H9 (cell line): ENCODE measurements around the gene MAP3K9. TPM values are rescaled to one million over a fixed set of nuclear protein-coding genes. Genes with fewer than 3 reads are reported as not detected.

ENCODE experiments used
- DNase-seq: peaks from one replicate; pipeline ENCODE4 v3.0.0-alpha.2; 2017
- H2AFZ ChIP-seq: one replicate; pipeline ENCODE4 v1.6.1; 2013; ENCODE audit warnings: mild to moderate bottlenecking, low read length, control low read depth, moderate library complexity
- H2AK5ac ChIP-seq: 2 replicates; pipeline ENCODE4 v1.6.1; 2013; ENCODE audit warnings: low read length, control low read depth, mixed read lengths; ENCODE audit not compliant: insufficient read length
- H2BK120ac ChIP-seq: one replicate; pipeline ENCODE4 v1.6.1; 2013; ENCODE audit warnings: low read depth, mild to moderate bottlenecking, low read length, control low read depth, inconsistent platforms; ENCODE audit not compliant: poor library complexity, severe bottlenecking
- H2BK12ac ChIP-seq: 2 replicates; pipeline ENCODE4 v1.6.1; 2013; ENCODE audit warnings: low read length, control low read depth, mixed read lengths, low read depth; ENCODE audit not compliant: insufficient read length
- H2BK15ac ChIP-seq: 2 replicates; pipeline ENCODE4 v1.6.1; 2013; ENCODE audit warnings: low read depth, low read length, control low read depth
- H2BK20ac ChIP-seq: one replicate; pipeline ENCODE4 v1.6.1; 2013; ENCODE audit warnings: low read depth, mild to moderate bottlenecking, low read length, control low read depth, inconsistent platforms; ENCODE audit not compliant: poor library complexity, severe bottlenecking
- H2BK5ac ChIP-seq: 2 replicates; pipeline ENCODE4 v1.6.1; 2013; ENCODE audit warnings: low read length, control low read depth, mixed read lengths; ENCODE audit not compliant: insufficient read length
- H3K14ac ChIP-seq: 2 replicates; pipeline ENCODE4 v1.6.1; 2013; ENCODE audit warnings: low read length, control low read depth; ENCODE audit not compliant: insufficient read depth
- H3K18ac ChIP-seq: 2 replicates; pipeline ENCODE4 v1.6.1; 2013; ENCODE audit warnings: low read depth, mild to moderate bottlenecking, mixed read lengths, low read length, control low read depth; ENCODE audit not compliant: insufficient read length
- H3K23ac ChIP-seq: 2 replicates; pipeline ENCODE4 v1.6.1; 2013; ENCODE audit warnings: low read length, control low read depth, mixed read lengths, low read depth; ENCODE audit not compliant: insufficient read length
- H3K23me2 ChIP-seq: 2 replicates; pipeline ENCODE4 v1.6.1; 2013; ENCODE audit warnings: low read depth, mild to moderate bottlenecking, mixed read lengths, low read length, control low read depth; ENCODE audit not compliant: insufficient read length, poor library complexity, severe bottlenecking
- H3K27ac ChIP-seq: 2 replicates; pipeline ENCODE4 v1.5.1; 2013; ENCODE audit warnings: low read length, control low read depth, mixed read lengths, low read depth; ENCODE audit not compliant: insufficient read length
- H3K27me3 ChIP-seq: 2 replicates; pipeline ENCODE4 v1.6.1; 2013; ENCODE audit warnings: low read length, control low read depth, inconsistent platforms; ENCODE audit not compliant: insufficient read depth
- H3K4ac ChIP-seq: 2 replicates; pipeline ENCODE4 v1.6.1; 2013; ENCODE audit warnings: low read depth, mild to moderate bottlenecking, control low read depth, inconsistent platforms, low read length, moderate library complexity
- H3K4me1 ChIP-seq: 2 replicates; pipeline ENCODE4 v1.6.1; 2013; ENCODE audit warnings: low read length, control low read depth, inconsistent platforms; ENCODE audit not compliant: insufficient read depth
- H3K4me2 ChIP-seq: 2 replicates; pipeline ENCODE4 v1.6.1; 2013; ENCODE audit warnings: low read length, control low read depth, mixed read lengths; ENCODE audit not compliant: insufficient read length, insufficient read depth
- H3K56ac ChIP-seq: 2 replicates; pipeline ENCODE4 v1.6.1; 2013; ENCODE audit warnings: low read depth, mild to moderate bottlenecking, mixed read lengths, low read length, control low read depth; ENCODE audit not compliant: insufficient read length
- H3K79me1 ChIP-seq: 2 replicates; pipeline ENCODE4 v1.6.1; 2013; ENCODE audit warnings: low read depth, mild to moderate bottlenecking, moderate library complexity, low read length, control low read depth, inconsistent platforms; ENCODE audit not compliant: insufficient read depth, poor library complexity, severe bottlenecking
- H3K79me2 ChIP-seq: 2 replicates; pipeline ENCODE4 v1.6.1; 2013; ENCODE audit warnings: low read length, control low read depth, inconsistent platforms; ENCODE audit not compliant: insufficient read depth
- H3K9ac ChIP-seq: 2 replicates; pipeline ENCODE4 v1.6.1; 2013; ENCODE audit warnings: low read length, control low read depth, mixed read lengths; ENCODE audit not compliant: insufficient read length; ENCODE audit errors: extremely low read depth
- H3K9me3 ChIP-seq: one replicate; pipeline ENCODE4 v1.6.1; 2013; ENCODE audit warnings: low read depth, low read length, inconsistent platforms; ENCODE audit not compliant: control insufficient read depth
- H3T11ph ChIP-seq: one replicate; pipeline ENCODE4 v1.6.1; 2013; ENCODE audit warnings: mild to moderate bottlenecking, low read length, control low read depth, inconsistent platforms
- H4K20me1 ChIP-seq: one replicate; pipeline ENCODE4 v1.6.1; 2013; ENCODE audit not compliant: control insufficient read depth, insufficient read length, insufficient read depth
- H4K5ac ChIP-seq: 2 replicates; pipeline ENCODE4 v1.6.1; 2013; ENCODE audit warnings: low read depth, mild to moderate bottlenecking, mixed read lengths, low read length, control low read depth; ENCODE audit not compliant: insufficient read length
- H4K8ac ChIP-seq: replicated peaks from 2 replicates; pipeline ENCODE4 v1.6.1; 2013; ENCODE audit warnings: low read length, control low read depth, mixed read lengths, low read depth; ENCODE audit not compliant: insufficient read length
- H4K91ac ChIP-seq: 2 replicates; pipeline ENCODE4 v1.6.1; 2013; ENCODE audit warnings: low read depth, mild to moderate bottlenecking, moderate library complexity, mixed read lengths, low read length, control low read depth; ENCODE audit not compliant: insufficient read length
- H3K27ac Mint-ChIP-seq, 3 experiments: 2 replicates in 2 of 3; 3 replicates in 1 of 3; pipeline ENCODE4 v1.8.0; 2020 to 2021; ENCODE audit warnings: mixed read lengths in 3 of 3, mild to moderate bottlenecking in 1 of 3, moderate library complexity in 1 of 3
- H3K27me3 Mint-ChIP-seq: 2 replicates; pipeline ENCODE4 v1.8.0; 2021; ENCODE audit warnings: low read depth, mild to moderate bottlenecking, moderate library complexity, mixed read lengths
- H3K36me3 Mint-ChIP-seq, 3 experiments: 2 replicates in 2 of 3; 3 replicates in 1 of 3; pipeline ENCODE4 v1.8.0; 2020 to 2021; ENCODE audit warnings: low read depth in 3 of 3, mixed read lengths in 3 of 3; ENCODE audit not compliant: insufficient read depth in 1 of 3
- H3K4me1 Mint-ChIP-seq, 2 experiments: 2 replicates each; pipeline ENCODE4 v1.8.0; 2020; ENCODE audit warnings: mixed read lengths in 2 of 2
- H3K4me3 Mint-ChIP-seq, 2 experiments: 2 replicates in 1 of 2; 3 replicates in 1 of 2; pipeline ENCODE4 v1.8.0; 2020 to 2021; ENCODE audit warnings: mild to moderate bottlenecking in 2 of 2, mixed read lengths in 2 of 2, moderate library complexity in 1 of 2
- H3K9me3 Mint-ChIP-seq, 2 experiments: 2 replicates in 1 of 2; 3 replicates in 1 of 2; pipeline ENCODE4 v1.8.0; 2020; ENCODE audit warnings: mild to moderate bottlenecking in 2 of 2, mixed read lengths in 2 of 2, moderate library complexity in 1 of 2
- CTCF ChIP-seq: fragments of 200-600 bp; sonication (generic); conservative IDR thresholded peaks from 3 replicates; pipeline ENCODE4 v1.8.0; 2021; ENCODE audit warnings: antibody characterized with exemption, mild to moderate bottlenecking
- WGBS: extraction: QIAGEN DNeasy Blood & Tissue Kit; methylation state at CpG from one replicate; pipeline ENCODE4 v1.1.7; 2013; ENCODE audit warnings: missing lambda C conversion rate, low lambda C conversion rate, mixed read lengths; ENCODE audit not compliant: insufficient read length; ENCODE audit errors: extremely low coverage; 5-methylcytosine and 5-hydroxymethylcytosine counted together
- total RNA-seq: library from RNA; stranded (reverse); gene quantifications from 2 replicates; pipeline ENCODE4 v1.2.1, GENCODE V29; 2021

MAP3K9 gene
- total RNA-seq, 1 experiment from 2014 or later, result 20.0 TPM

- H3K18ac ChIP-seq, result peak overlapping the region; percentile 11
- no peaks in the 10 kb centered on the region for H3K9me3 Mint-ChIP-seq
- H3K4me3 Mint-ChIP-seq, result no peak overlapping the region; a peak in 2 of 5 replicates
- H3K36me3 Mint-ChIP-seq, result peaks cover 0 to 2% (median 0%) of the 10 kb centered on the region in 3 experiments; a peak in 1 of 7 replicates
- no peaks in the 10 kb centered on the region for H3K23me2 ChIP-seq
- H3K9ac ChIP-seq, result no peak overlapping the region
- H2BK12ac ChIP-seq, result peak overlapping the region; percentile 3
- H3K27ac Mint-ChIP-seq, result peak overlapping the region; percentile 69 to 96 (median 73); a peak in 6 of 7 replicates
- no peak overlapping the region for H2AK5ac ChIP-seq
- H2BK120ac ChIP-seq, result no peak overlapping the region
- no peaks in the 10 kb centered on the region for H3K79me2 ChIP-seq
- no peak overlapping the region; the same call in 1 of the 2 replicates for H3K4ac ChIP-seq
- H3K27me3 ChIP-seq, result no peaks in the 10 kb centered on the region
- H3K4me1 Mint-ChIP-seq, result peaks cover 56 to 58% of the 10 kb centered on the region in 2 experiments
- H3K27ac ChIP-seq, result peak overlapping the region; percentile 89
- H4K20me1 ChIP-seq, result no peaks in the 10 kb centered on the region
- H4K8ac ChIP-seq, result no peak overlapping the region
- TF ChIP-seq CTCF, result peak; percentile 37; the same call in 1 of the 3 replicates
- H2BK5ac ChIP-seq, result no peak overlapping the region
- DNase-seq, result peak; percentile 43
- no peaks in the 10 kb centered on the region for H3K9me3 ChIP-seq
- H4K5ac ChIP-seq, result no peak overlapping the region
- no peak overlapping the region for H3K56ac ChIP-seq
- no peak overlapping the region for H3T11ph ChIP-seq
- H3K4me1 ChIP-seq, result peaks cover 27% of the 10 kb centered on the region
- no peaks in the 10 kb centered on the region for H3K79me1 ChIP-seq
- no peak overlapping the region for H2BK20ac ChIP-seq
- no peak overlapping the region for H3K4me2 ChIP-seq
- no peak overlapping the region for H2AFZ ChIP-seq
- H3K27me3 Mint-ChIP-seq, result no peaks in the 10 kb centered on the region
- H4K91ac ChIP-seq, result no peak overlapping the region
- H2BK15ac ChIP-seq, result no peak overlapping the region
- no peak overlapping the region for H3K23ac ChIP-seq
- no CpG with 5 or more reads among the region's 6 CpGs for WGBS
- H3K14ac ChIP-seq, result peak overlapping the region; percentile 44; the same call in 1 of the 2 replicates
These were observed 101.9 kb downstream of the MAP3K9 start for GRCh38 chr14:70707138-70708038.
